A549 treated with AZD9567 at 1 μM for 4 hours (cell line): ENCODE measurements around the gene CATSPERE. TPM values are rescaled to one million over a fixed set of nuclear protein-coding genes. Genes with fewer than 3 reads are reported as not detected.

Source experiments
- total RNA-seq: library from RNA; stranded (reverse); fragments of 200-300 nt; extraction: Qiagen RNA extraction; gene quantifications from 5 replicates; pipeline ENCODE4 v1.2.3, GENCODE V29; 2022; ENCODE audit not compliant: insufficient read depth

The CATSPERE gene, protein sequence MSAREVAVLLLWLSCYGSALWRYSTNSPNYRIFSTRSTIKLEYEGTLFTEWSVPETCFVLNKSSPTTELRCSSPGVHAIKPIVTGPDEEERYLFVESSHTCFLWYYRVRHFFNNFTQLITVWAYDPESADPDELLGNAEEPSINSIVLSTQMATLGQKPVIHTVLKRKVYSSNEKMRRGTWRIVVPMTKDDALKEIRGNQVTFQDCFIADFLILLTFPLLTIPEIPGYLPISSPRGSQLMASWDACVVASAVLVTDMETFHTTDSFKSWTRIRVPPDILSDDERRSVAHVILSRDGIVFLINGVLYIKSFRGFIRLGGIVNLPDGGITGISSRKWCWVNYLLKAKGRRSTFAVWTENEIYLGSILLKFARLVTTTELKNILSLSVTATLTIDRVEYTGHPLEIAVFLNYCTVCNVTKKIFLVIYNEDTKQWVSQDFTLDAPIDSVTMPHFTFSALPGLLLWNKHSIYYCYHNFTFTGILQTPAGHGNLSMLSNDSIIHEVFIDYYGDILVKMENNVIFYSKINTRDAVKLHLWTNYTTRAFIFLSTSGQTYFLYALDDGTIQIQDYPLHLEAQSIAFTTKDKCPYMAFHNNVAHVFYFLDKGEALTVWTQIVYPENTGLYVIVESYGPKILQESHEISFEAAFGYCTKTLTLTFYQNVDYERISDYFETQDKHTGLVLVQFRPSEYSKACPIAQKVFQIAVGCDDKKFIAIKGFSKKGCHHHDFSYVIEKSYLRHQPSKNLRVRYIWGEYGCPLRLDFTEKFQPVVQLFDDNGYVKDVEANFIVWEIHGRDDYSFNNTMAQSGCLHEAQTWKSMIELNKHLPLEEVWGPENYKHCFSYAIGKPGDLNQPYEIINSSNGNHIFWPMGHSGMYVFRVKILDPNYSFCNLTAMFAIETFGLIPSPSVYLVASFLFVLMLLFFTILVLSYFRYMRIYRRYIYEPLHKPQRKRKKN
- 0.08 to 0.24 TPM (median 0.15 TPM) in 4 of 5 replicates, not detected in the other for total RNA-seq

DNA sequence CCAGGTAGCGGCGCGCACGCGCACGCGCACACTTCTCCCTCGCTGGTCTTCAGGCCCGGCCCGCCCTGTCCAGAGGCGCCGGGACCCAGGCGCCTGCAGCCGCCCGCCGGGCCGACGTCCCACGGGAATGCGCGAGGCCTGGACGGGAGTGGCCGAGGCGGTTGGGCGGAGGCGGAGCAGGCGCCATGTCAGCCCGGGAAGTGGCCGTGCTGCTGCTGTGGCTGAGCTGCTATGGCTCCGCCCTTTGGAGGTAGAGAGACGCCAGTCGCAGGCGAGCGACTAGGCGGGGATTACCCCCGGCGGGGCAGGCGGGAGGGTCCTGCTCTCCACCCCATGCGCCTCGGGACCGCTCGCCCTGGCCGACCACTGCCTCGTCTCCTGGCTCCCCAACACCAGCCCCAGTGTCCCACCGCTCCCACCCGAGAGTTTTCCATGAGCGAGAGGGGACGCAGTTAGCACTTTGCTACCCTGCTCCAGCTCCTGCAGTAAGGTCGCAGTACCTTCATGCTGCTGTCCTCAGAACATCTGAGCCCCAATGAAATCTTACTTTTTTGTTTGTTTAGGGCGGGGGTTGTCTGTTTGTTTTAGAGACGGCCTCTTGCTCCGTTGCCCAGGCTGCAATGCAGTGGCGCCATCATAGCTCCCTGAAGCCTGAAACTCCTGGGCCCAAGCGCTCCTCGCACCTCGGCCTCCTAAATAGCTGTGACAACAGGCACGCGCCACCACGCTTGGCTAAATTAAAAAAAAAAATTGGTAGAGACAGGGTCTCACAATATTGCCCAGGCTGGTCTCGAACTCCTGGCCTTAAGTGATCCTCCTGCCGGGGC is at the start of gene CATSPERE:
CATSPERE (plus strand) TSS at position 29 of the 827 bp plus-strand sequence; CDS start at position 186, 157 bp downstream.

GRCh38 chr1:244451539-244451950 is 9.5 kb upstream of the CATSPERE start, which contains the start of gene ADSS2:
Gene ADSS2, minus strand, starts transcription at chr1:244451909. Its CDS starts 92 bp downstream, at chr1:244451817.

DNA sequence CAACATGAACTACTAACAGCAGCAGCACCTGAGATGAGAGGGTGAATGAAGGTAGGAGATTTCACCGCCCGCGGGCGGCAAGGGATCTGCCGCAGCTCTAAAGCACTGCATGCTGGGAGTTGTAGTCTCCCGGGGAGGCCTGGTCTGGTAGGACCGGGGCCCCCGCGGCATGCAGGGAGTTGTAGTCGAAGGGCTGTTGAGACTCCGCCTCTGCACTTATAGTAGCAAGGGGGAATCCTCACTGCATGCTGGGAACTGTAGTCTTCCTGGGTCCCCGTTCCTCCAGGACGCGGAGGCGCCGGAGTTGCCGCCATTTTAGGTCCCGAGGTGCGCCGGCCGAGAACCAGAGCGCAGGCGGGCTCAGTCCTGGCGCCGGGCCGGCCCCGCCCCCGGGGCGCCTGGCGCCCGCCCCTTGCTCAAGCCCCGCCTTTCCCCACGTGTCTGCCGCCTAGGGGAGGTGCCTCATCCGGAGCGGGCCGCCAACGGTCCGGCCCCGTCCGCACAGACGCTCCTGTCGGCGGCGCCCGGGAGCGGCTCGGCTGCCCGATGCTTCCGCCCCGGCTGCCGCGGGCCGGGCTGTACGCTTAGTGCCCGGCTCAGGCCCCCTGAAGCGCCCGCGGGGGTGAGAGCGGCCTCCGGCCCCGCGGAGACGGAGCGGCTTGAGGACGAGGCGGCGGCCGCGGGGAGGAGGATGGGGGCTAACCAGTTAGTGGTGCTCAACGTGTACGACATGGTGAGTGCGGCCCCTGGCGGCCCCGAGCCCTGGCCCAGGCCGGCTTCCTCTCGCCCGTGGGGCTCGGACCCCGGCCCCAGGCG is 191.8 kb downstream of the CATSPERE start, which contains the start of gene DESI2:
DESI2 (plus strand) TSS at position 504 of the 816 bp plus-strand sequence; CDS start at position 692, 188 bp downstream.

Other genes with a start within 250 kb of the CATSPERE start
- 38.8 to 61.6 TPM (median 45.6 TPM) in 5 replicates for gene ADSS2, start 9.4 kb upstream of the CATSPERE start, total RNA-seq
- 27.7 to 44.0 TPM (median 33.9 TPM) in 5 replicates for gene DESI2, start 191.9 kb downstream of the CATSPERE start, total RNA-seq